ENCODE measurements around the gene MPST.

DNA sequence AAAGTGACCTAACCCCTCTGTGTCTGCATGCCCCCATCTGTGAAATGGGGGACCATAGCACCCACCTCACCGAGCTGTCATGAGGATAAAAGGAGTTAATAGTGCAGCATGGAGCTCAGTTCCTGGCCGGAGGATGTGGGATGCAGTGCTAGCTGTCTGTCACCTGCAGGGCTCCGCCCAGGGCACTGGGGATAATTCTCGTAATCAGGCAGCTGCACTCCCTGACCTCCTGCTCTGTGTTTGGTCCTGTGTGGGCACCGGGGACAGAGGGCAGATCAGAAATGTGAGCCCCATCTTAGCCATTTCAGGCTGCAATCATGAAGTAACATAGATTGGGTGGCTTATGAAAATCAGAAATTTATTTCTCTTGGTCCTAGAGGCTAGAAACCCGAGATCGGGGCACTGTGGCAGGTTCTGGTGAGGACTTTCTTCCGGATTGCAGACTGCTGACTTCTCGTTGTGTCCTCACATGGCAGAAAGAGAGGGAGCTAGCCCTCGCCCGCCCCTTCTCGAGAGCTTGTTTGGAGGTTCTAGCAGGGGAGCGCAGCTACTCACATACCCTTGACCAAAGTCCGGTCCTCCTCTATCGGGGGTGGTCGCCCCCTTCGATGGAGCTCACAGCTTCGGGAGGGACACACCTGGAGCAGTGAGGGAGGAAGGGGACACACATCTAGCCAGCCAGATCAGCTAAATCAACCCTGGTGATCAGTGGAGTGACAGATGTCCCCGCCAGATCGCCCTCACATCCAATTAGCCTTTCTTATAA, 35.2 kb downstream of the MPST start:
- TF ChIP-seq, protein P1, sequence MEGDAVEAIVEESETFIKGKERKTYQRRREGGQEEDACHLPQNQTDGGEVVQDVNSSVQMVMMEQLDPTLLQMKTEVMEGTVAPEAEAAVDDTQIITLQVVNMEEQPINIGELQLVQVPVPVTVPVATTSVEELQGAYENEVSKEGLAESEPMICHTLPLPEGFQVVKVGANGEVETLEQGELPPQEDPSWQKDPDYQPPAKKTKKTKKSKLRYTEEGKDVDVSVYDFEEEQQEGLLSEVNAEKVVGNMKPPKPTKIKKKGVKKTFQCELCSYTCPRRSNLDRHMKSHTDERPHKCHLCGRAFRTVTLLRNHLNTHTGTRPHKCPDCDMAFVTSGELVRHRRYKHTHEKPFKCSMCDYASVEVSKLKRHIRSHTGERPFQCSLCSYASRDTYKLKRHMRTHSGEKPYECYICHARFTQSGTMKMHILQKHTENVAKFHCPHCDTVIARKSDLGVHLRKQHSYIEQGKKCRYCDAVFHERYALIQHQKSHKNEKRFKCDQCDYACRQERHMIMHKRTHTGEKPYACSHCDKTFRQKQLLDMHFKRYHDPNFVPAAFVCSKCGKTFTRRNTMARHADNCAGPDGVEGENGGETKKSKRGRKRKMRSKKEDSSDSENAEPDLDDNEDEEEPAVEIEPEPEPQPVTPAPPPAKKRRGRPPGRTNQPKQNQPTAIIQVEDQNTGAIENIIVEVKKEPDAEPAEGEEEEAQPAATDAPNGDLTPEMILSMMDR (conservative IDR thresholded peaks at IDR 0.05; ENCODE audit: low read length) = no peak
- TF ChIP-seq EZH2phosphoT487 (IDR thresholded peaks at IDR 0.05; ENCODE audit: borderline replicate concordance) = no peak

Measured in Loucy (cell line).